ENCODE measurements around the gene ADORA1. TPM values are rescaled to one million over a fixed set of nuclear protein-coding genes. Genes with fewer than 3 reads are reported as not detected.

Gene ADORA1
- total and polyA plus RNA-seq, 8 donors: 8.1 to 19.7 (median 15.5) TPM

GRCh38 chr1:203215573-203215972 lies 88.0 kb downstream of the ADORA1 start:
- no peak for TF ChIP-seq CTCF (IDR thresholded peaks at IDR 0.05)
- Histone ChIP-seq H3K36me3 (no peaks in the 10 kb centered on the region), H3K4me3 (no peak overlapping the region), H3K27ac (no peak overlapping the region), H3K9me3 (no peaks in the 10 kb centered on the region), H3K4me1 (no peaks in the 10 kb centered on the region), H3K27me3 (no peaks in the 10 kb centered on the region)
- 66% methylated on average over 9 of the region's 9 CpGs for WGBS, 2 donors
- ATAC-seq (no peak), DNase-seq (no peak), FAIRE-seq (no peak)
- intact Hi-C loops (cut with DNase I): loop anchor here in 2 of 3 donors (5.0 kb wide), 4 partner anchors 93 to 178 kb away; no protein-coding TSS in a partner anchor

DNA sequence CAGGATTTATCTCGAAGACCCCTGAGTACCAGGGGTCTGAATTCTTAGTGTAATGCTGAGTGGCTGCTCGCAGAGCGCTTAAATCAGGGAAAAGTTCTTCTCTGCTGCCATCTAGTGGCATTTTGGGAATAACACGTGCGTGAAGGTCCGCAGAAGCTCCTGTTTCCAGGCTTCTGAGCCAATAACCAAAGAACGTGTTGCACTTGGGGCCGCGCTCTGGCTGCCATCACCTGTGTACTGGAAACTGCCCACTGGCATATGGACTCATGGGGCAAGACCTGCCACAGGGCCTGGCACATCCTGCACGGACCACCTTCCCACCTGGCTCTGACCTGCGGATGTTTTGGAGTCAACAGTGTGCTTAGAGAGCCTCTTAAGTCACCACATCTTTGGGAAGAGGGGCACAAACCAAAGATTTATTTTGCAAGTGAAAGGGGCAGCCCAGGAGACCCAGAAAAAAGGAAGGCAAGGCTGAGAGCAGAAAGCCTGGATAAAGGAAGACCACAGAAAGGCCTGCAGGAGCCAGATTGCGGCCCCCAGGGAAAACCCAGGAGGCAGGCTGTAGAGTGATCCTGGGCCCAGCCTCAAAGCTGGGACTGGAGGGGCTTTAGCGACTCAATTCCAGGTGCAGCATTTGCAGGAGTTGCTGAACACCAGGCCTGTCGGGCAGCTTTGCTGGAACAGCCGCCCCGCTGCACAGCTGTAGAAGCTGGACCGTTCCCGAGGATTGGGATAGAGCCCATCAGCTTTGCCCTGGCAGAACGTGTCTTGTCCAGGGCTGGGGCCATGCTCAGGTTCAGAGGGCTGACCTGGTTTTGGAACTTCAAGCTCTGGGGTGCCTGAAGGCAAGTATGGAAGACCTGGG lies 89.0 kb downstream of the ADORA1 start:
- no peak overlapping the region for H3K27ac ChIP-seq
- 30 to 31% methylated on average over 19 of the region's 19 CpGs for WGBS, 2 donors
- peak in 2 of 6 donors; percentile 42 to 67 for DNase-seq
- H3K4me3 ChIP-seq: no peak overlapping the region
- H3K4me1 ChIP-seq: no peaks in the 10 kb centered on the region
- intact Hi-C loops (cut with DNase I): loop anchor here in 2 of 3 donors (5.0 kb wide), 4 partner anchors 94 to 179 kb away; no protein-coding TSS in a partner anchor
- H3K9me3 ChIP-seq: no peaks in the 10 kb centered on the region
- no peak for FAIRE-seq
- peak; percentile 68 to 79 (median 74) for TF ChIP-seq CTCF (IDR thresholded peaks at IDR 0.05)
- peak; percentile 72 to 91 (median 87) for ATAC-seq
- no peaks in the 10 kb centered on the region for H3K27me3 ChIP-seq
- H3K36me3 ChIP-seq: no peaks in the 10 kb centered on the region

Other genes starting within 250 kb of the ADORA1 start
- 1 to 10 TPM; 1.7 to 3.9 (median 2.5) TPM for gene RABIF, start 238.6 kb upstream of the ADORA1 start, total RNA-seq
- 1 to 10 TPM; 2.2 to 3.1 TPM for gene RABIF, start 238.6 kb upstream of the ADORA1 start, polyA plus RNA-seq
- gene KLHL12, start 200.5 kb upstream of the ADORA1 start, total RNA-seq: 10 to 100 TPM; 10.2 to 17.8 (median 11.7) TPM
- 10 to 100 TPM in 1 of 2 donors, 1 to 10 TPM in 1; 8.2 to 13.4 TPM for gene KLHL12, start 200.5 kb upstream of the ADORA1 start, polyA plus RNA-seq
- 10 to 100 TPM; 34.2 to 52.2 (median 49.5) TPM for gene ADIPOR1, start 169.4 kb upstream of the ADORA1 start, total RNA-seq
- gene ADIPOR1, start 169.4 kb upstream of the ADORA1 start, polyA plus RNA-seq: 10 to 100 TPM; 27.9 to 45.6 TPM
- gene CYB5R1, start 160.5 kb upstream of the ADORA1 start, total RNA-seq: 10 to 100 TPM; 28.4 to 35.3 (median 33.1) TPM
- 10 to 100 TPM; 19.4 to 46.8 TPM for gene CYB5R1, start 160.5 kb upstream of the ADORA1 start, polyA plus RNA-seq
- gene TMEM183A, start 120.4 kb upstream of the ADORA1 start, total RNA-seq: 10 to 100 TPM; 24.3 to 38.7 (median 30.6) TPM
- 10 to 100 TPM; 16.6 to 33.1 TPM for gene TMEM183A, start 120.4 kb upstream of the ADORA1 start, polyA plus RNA-seq
- under 1 TPM; 0.09 to 0.53 (median 0.34) TPM for gene PPFIA4, start 101.2 kb upstream of the ADORA1 start, total RNA-seq
- under 1 TPM; 0.30 to 0.82 TPM for gene PPFIA4, start 101.2 kb upstream of the ADORA1 start, polyA plus RNA-seq
- not detected for gene MYOG, start 41.7 kb upstream of the ADORA1 start, total RNA-seq
- under 1 TPM in 1 of 2 donors, not detected in 1; 0.07 TPM for gene MYOG, start 41.7 kb upstream of the ADORA1 start, polyA plus RNA-seq
- gene MYBPH, start 48.1 kb downstream of the ADORA1 start, total RNA-seq: not detected
- gene MYBPH, start 48.1 kb downstream of the ADORA1 start, polyA plus RNA-seq: not detected
- gene CHI3L1, start 59.0 kb downstream of the ADORA1 start, total RNA-seq: 10 to 100 TPM in 2 of 6 donors, 1 to 10 TPM in 4; 1.7 to 12.1 (median 7.9) TPM
- gene CHI3L1, start 59.0 kb downstream of the ADORA1 start, polyA plus RNA-seq: 10 to 100 TPM in 1 of 2 donors, 1 to 10 TPM in 1; 3.2 to 11.0 TPM
- gene CHIT1, start 101.9 kb downstream of the ADORA1 start, total RNA-seq: under 1 TPM; 0.05 to 0.38 (median 0.18) TPM
- gene CHIT1, start 101.9 kb downstream of the ADORA1 start, polyA plus RNA-seq: under 1 TPM; 0.23 to 0.28 TPM
- gene BTG2, start 177.8 kb downstream of the ADORA1 start, total RNA-seq: 100 to 1,000 TPM in 5 of 6 donors, 10 to 100 TPM in 1; 83.1 to 452 (median 192) TPM
- 100 to 1,000 TPM; 143 to 197 TPM for gene BTG2, start 177.8 kb downstream of the ADORA1 start, polyA plus RNA-seq
- 10 to 100 TPM in 4 of 6 donors, 1 to 10 TPM in 2; 4.3 to 14.6 (median 11.1) TPM for gene FMOD, start 223.4 kb downstream of the ADORA1 start, total RNA-seq
- gene FMOD, start 223.4 kb downstream of the ADORA1 start, polyA plus RNA-seq: 1 to 10 TPM; 3.8 to 6.5 TPM

Data from pancreas (tissue), 10 donors.